CD4-positive, alpha-beta memory T cell (primary cell): ENCODE measurements around the gene DCLK3. TPM values are rescaled to one million over a fixed set of nuclear protein-coding genes. Genes with fewer than 3 reads are reported as not detected.

Source experiments
- CTCF ChIA-PET: fragments of 350-600 bp; sonication (Branson Sonifier 250); formaldehyde crosslinking; loops from one replicate; lab custom pipeline; 2021; ENCODE audit warnings: inconsistent platforms; ENCODE audit not compliant: partially characterized antibody; lab: Charles Lee
- POLR2A ChIA-PET: fragments of 350-600 bp; sonication (Branson Sonifier 250); formaldehyde crosslinking; loops from one replicate; lab custom pipeline; 2021; ENCODE audit not compliant: partially characterized antibody; lab: Charles Lee
- DNase-seq, 5 donors: peaks; one replicate each; pipeline versions ENCODE4 v3.0.0 to v3.0.0-alpha.2; 2020 to 2022; ENCODE audit warnings: mixed read lengths in 1 of 5
- H3K27ac ChIP-seq: one replicate; pipeline ENCODE4 v1.7.0; 2013; ENCODE audit warnings: low read depth, low read length
- H3K27me3 ChIP-seq: 2 replicates; pipeline ENCODE4 v1.7.0; 2013; ENCODE audit warnings: mild to moderate bottlenecking, low read length, moderate library complexity; ENCODE audit not compliant: insufficient read depth
- H3K36me3 ChIP-seq: 2 replicates; pipeline ENCODE4 v1.7.0; 2013; ENCODE audit warnings: mild to moderate bottlenecking, low read length, moderate library complexity; ENCODE audit not compliant: insufficient read depth
- H3K4me1 ChIP-seq: 2 replicates; pipeline ENCODE4 v1.7.0; 2013; ENCODE audit warnings: mild to moderate bottlenecking, low read length, moderate library complexity; ENCODE audit not compliant: insufficient read depth
- H3K4me3 ChIP-seq, 2 donors: one replicate each; pipeline ENCODE4 v1.7.0; 2013; ENCODE audit warnings: low read length in 2 of 2, mild to moderate bottlenecking in 1 of 2
- H3K9me3 ChIP-seq, 2 donors: one replicate each; pipeline ENCODE4 v1.7.0; 2013; ENCODE audit warnings: low read length in 2 of 2, control low read depth in 1 of 2; ENCODE audit not compliant: control insufficient read depth in 1 of 2
- H3K27ac Mint-ChIP-seq, 7 donors: one replicate each; pipeline ENCODE4 v1.8.0; 2020 to 2021; ENCODE audit warnings: mixed read lengths in 7 of 7, mild to moderate bottlenecking in 6 of 7, inconsistent platforms in 3 of 7, moderate library complexity in 3 of 7
- H3K27me3 Mint-ChIP-seq, 2 donors: one replicate each; pipeline ENCODE4 v1.8.0; 2020 to 2021; ENCODE audit warnings: mixed read lengths in 2 of 2
- H3K36me3 Mint-ChIP-seq, 2 donors: one replicate each; pipeline ENCODE4 v1.8.0; 2020 to 2021; ENCODE audit warnings: mixed read lengths in 2 of 2, inconsistent platforms in 1 of 2, mild to moderate bottlenecking in 1 of 2
- H3K4me1 Mint-ChIP-seq, 4 donors: one replicate each; pipeline ENCODE4 v1.8.0; 2020 to 2021; ENCODE audit warnings: mixed read lengths in 4 of 4, mild to moderate bottlenecking in 1 of 4
- H3K4me3 Mint-ChIP-seq, 8 donors: one replicate each; pipeline ENCODE4 v1.8.0; 2020 to 2021; ENCODE audit warnings: mixed read lengths in 8 of 8, mild to moderate bottlenecking in 7 of 8, moderate library complexity in 6 of 8, inconsistent platforms in 3 of 8
- H3K9me3 Mint-ChIP-seq, 8 donors: one replicate each; pipeline ENCODE4 v1.8.0; 2020 to 2021; ENCODE audit warnings: mixed read lengths in 8 of 8, mild to moderate bottlenecking in 5 of 8, inconsistent platforms in 3 of 8, moderate library complexity in 1 of 8
- intact Hi-C: fragments of 100-400 bp; cut with micrococcal nuclease; formaldehyde crosslinking; loops from one replicate; pipeline ENCODE4 v1.15.1; 2023
- polyA plus RNA-seq, 2 donors: library from polyadenylated mRNA; unstranded; fragments of 300-500 nt; fragmentation: Illumina TruSeq; gene quantifications; one replicate each; pipeline ENCODE4 v1.2.3, GENCODE V29; 2021
- total RNA-seq, 2 experiments: library from RNA; stranded (reverse); gene quantifications; one replicate each; pipeline ENCODE4 v1.2.3, GENCODE V29; 2021

The DCLK3 gene
- total and polyA plus RNA-seq, 4 experiments from 2014 or later: not detected

DNA sequence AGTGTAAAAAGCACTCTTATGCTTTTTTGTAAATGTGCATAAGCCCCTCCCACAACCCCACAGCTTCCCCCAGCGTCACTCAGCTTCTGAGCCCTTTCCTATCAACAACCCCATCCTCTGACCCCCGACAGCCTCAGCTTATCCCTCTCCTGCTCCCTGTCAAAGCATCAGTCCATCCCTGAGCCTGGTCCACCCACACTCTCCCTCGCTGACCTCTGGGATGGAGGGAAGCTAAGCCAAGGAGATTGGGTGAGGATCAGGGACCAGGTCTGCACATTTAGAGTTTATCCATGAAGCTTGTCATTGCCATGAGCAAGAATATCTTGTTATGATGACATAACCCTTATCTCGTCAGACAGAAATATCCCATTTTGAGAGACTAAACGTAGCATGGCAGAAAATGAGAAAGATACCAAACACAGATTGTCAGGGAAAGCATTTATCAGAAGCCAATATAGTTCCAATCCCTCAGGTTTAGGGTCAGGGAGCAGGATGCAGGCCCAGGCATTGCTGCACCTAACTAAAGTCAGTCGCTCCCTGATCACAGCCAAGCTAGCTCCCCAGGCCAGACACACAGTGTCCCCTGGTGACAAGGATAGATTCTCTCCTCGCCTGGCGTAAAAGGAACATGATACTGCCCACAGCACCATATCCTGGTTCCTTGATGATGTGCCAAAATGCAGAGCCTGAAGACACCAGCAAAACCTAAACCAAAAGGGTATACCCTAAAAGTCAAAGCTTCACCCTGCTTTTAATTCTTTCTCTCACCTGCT is 66.9 kb downstream of the DCLK3 start:
- no peaks in the 10 kb centered on the region for H3K36me3 ChIP-seq
- H3K27me3 Mint-ChIP-seq: peaks cover 3% of the 10 kb centered on the region in 2 donors
- no peak overlapping the region for H3K27ac Mint-ChIP-seq
- DNase-seq: no peak
- no peak overlapping the region for H3K4me3 ChIP-seq
- H3K27me3 ChIP-seq: no peaks in the 10 kb centered on the region
- no peaks in the 10 kb centered on the region for H3K9me3 ChIP-seq
- H3K36me3 Mint-ChIP-seq: no peaks in the 10 kb centered on the region
- peaks cover 0 to 4% (median 0%) of the 10 kb centered on the region in 4 donors for H3K4me1 Mint-ChIP-seq
- H3K4me1 ChIP-seq: no peaks in the 10 kb centered on the region
- H3K27ac ChIP-seq: no peak overlapping the region
- CTCF ChIA-PET: interaction anchor here (1.2 kb wide), 1 partner anchor 14 kb away, joined by 3 read pairs; no protein-coding TSS in a partner anchor
- POLR2A ChIA-PET: no interaction called here
- H3K9me3 Mint-ChIP-seq: no peaks in the 10 kb centered on the region
- H3K4me3 Mint-ChIP-seq: no peak overlapping the region
- intact Hi-C loops: no loop called here

DNA sequence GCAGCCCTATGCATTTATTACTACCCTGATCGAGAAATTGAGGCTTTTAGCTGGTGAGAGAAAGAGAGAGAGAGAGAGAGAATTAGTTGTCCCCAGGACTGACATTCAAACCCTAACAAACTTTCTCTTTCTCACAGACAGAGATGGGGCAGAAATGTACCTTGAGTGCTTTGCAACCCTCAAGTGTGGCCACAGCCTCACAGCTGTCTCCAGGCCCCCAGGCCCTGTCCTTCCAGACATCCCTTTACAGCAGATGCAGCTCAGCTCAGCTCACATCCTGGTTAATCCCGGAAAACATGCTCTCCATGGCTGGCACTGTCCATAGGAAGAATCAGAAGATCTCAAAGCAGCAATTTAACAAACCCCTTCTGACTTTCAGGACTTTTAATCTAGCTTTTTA is 67.6 kb downstream of the DCLK3 start:
- Histone ChIP-seq H3K4me3 (no peak overlapping the region), H3K4me1 (no peaks in the 10 kb centered on the region), H3K9me3 (no peaks in the 10 kb centered on the region), H3K27me3 (no peaks in the 10 kb centered on the region), H3K36me3 (no peaks in the 10 kb centered on the region), H3K27ac (no peak overlapping the region)
- CTCF ChIA-PET: interaction anchor here (1.2 kb wide), 1 partner anchor 13 kb away, joined by 3 read pairs; no protein-coding TSS in a partner anchor
- Mint-ChIP-seq H3K4me3 (no peak overlapping the region), H3K4me1 (peaks cover 0 to 4% (median 0%) of the 10 kb centered on the region in 4 donors), H3K27ac (no peak overlapping the region), H3K36me3 (no peaks in the 10 kb centered on the region), H3K9me3 (no peaks in the 10 kb centered on the region), H3K27me3 (peaks cover 3% of the 10 kb centered on the region in 2 donors)
- DNase-seq: no peak
- intact Hi-C loops: no loop called here
- POLR2A ChIA-PET: no interaction called here

DNA sequence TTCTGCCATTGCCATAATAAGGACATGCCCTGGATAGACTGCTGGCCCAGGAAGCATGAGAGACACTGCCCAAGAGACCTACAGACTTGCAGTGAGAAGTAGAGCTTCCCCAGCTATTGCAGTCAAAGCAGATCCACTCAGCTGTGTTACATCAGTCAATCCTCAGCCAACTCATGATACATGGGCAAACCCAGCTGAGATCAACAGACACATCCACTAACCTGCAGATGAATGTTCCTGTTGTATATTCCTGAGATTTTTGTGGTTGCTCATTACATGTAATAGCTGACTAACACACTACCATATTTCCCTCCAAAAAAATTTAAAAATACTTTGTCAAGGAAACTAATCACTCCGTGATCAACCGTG is 68.6 kb downstream of the DCLK3 start:
- Mint-ChIP-seq H3K4me1 (peaks cover 0 to 4% (median 0%) of the 10 kb centered on the region in 4 donors), H3K27me3 (peaks cover 1 to 6% of the 10 kb centered on the region in 2 donors)
- CTCF ChIA-PET: no interaction called here

DNA sequence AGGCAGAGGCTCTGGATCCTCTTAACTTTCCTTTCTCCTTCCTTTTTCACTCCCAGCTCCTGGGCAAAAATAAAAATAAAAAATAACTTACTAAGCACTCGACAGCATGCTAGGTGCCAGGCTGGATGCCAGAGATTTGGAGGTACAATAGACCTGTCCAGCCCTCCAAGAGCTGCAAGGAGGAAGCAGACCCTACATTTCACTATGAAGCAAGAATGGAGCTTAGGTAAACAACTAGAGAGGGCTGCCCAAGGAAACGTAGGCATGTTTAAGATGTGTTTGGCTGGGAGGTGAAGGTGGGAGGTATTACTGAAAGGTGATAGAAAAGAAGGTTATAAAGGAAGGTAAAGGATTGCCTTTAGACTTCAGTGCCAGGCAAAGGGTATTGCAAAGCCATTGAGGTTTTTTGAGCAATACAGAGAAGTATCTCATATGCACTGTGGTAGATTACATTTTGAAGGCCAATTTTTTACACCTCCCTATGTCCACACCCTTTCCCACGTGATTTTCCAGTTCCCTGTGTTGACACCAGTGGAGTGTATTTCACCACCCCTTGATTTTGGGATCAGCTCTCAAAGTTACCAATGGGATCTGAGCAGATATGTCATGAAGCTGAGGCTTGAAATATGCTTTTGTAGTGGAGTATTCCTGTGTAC is 69.1 kb downstream of the DCLK3 start:
- H3K4me3 ChIP-seq: no peak overlapping the region
- H3K4me1 Mint-ChIP-seq: peaks cover 0 to 4% (median 0%) of the 10 kb centered on the region in 4 donors
- no peaks in the 10 kb centered on the region for H3K9me3 ChIP-seq
- no peaks in the 10 kb centered on the region for H3K36me3 Mint-ChIP-seq
- no peaks in the 10 kb centered on the region for H3K27me3 ChIP-seq
- intact Hi-C loops: no loop called here
- H3K27me3 Mint-ChIP-seq: peaks cover 4 to 6% of the 10 kb centered on the region in 2 donors
- DNase-seq: no peak
- no peak overlapping the region for H3K27ac ChIP-seq
- no peaks in the 10 kb centered on the region for H3K4me1 ChIP-seq
- ChIA-PET POLR2A (no interaction called here), CTCF (interaction anchor here (0.7 kb wide), 1 partner anchor 9 kb away, joined by 3 read pairs; no protein-coding TSS in a partner anchor)
- H3K4me3 Mint-ChIP-seq: no peak overlapping the region
- no peaks in the 10 kb centered on the region for H3K9me3 Mint-ChIP-seq
- H3K27ac Mint-ChIP-seq: no peak overlapping the region
- no peaks in the 10 kb centered on the region for H3K36me3 ChIP-seq

More for the DNA sequence above, 68.6 kb downstream of the DCLK3 start:
- intact Hi-C loops: no loop called here
- Histone ChIP-seq H3K9me3 (no peaks in the 10 kb centered on the region), H3K27me3 (no peaks in the 10 kb centered on the region), H3K4me3 (no peak overlapping the region), H3K27ac (no peak overlapping the region), H3K36me3 (no peaks in the 10 kb centered on the region), H3K4me1 (no peaks in the 10 kb centered on the region)
- POLR2A ChIA-PET: no interaction called here
- no peak overlapping the region for H3K27ac Mint-ChIP-seq
- H3K4me3 Mint-ChIP-seq: no peak overlapping the region
- H3K36me3 Mint-ChIP-seq: no peaks in the 10 kb centered on the region
- no peaks in the 10 kb centered on the region for H3K9me3 Mint-ChIP-seq
- DNase-seq: no peak

DNA sequence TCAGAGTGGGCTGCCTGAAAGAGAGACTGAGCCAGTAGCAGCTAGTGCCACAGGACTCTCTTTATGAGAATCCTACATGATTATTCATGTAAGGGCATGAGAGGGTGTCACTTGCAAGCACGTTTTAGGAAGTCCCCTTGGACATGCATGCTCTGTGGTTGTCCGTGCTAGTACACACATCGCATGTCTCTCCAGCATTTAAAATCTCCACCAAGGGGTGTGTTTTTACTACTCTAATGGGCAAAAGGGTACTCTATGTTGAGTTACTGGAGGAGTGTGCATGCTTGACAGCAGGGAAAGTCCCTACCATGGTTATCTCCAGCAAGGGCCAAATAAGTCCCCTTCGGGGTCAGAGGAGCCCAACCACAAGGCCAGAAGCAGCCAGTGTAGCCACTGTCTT is 70.7 kb downstream of the DCLK3 start:
- peaks cover 0 to 4% (median 0%) of the 10 kb centered on the region in 4 donors for H3K4me1 Mint-ChIP-seq
- H3K4me3 Mint-ChIP-seq: no peak overlapping the region
- H3K27me3 ChIP-seq: no peaks in the 10 kb centered on the region
- ChIA-PET CTCF (no interaction called here), POLR2A (no interaction called here)
- H3K36me3 ChIP-seq: no peaks in the 10 kb centered on the region
- no peaks in the 10 kb centered on the region for H3K4me1 ChIP-seq
- no peak overlapping the region for H3K27ac Mint-ChIP-seq
- H3K36me3 Mint-ChIP-seq: no peaks in the 10 kb centered on the region
- H3K27me3 Mint-ChIP-seq: peaks cover 4 to 6% of the 10 kb centered on the region in 2 donors
- no peak overlapping the region for H3K4me3 ChIP-seq
- DNase-seq: no peak
- H3K9me3 Mint-ChIP-seq: peaks cover 0 to 1% (median 0%) of the 10 kb centered on the region in 8 donors
- no peaks in the 10 kb centered on the region for H3K9me3 ChIP-seq
- H3K27ac ChIP-seq: no peak overlapping the region
- intact Hi-C loops: no loop called here

DNA sequence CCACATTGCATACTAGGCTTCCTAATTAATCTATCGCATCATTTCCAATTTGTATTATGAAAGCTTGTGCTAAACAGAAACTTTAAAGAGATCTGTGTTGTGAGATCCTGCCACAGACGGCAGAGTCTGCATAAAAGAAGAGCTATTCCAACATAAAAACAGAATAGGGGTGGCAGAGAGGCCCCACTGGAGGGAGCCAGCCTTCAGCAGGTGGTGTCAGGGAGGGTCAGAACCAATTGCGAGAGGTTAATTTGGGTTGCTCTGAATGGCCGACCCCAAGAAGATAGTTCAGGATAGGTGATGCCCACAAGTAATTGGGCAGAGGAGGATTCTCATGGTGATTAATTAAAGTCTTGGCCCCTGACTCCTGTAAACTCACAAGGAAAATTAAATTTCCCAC is 74.8 kb downstream of the DCLK3 start:
- Mint-ChIP-seq H3K4me3 (no peak overlapping the region), H3K27ac (no peak overlapping the region), H3K4me1 (no peaks in the 10 kb centered on the region), H3K27me3 (peaks cover 4 to 6% of the 10 kb centered on the region in 2 donors), H3K36me3 (no peaks in the 10 kb centered on the region), H3K9me3 (peaks cover 0 to 1% (median 0%) of the 10 kb centered on the region in 8 donors)
- no peaks in the 10 kb centered on the region for H3K9me3 ChIP-seq
- ChIA-PET POLR2A (no interaction called here), CTCF (no interaction called here)
- H3K36me3 ChIP-seq: no peaks in the 10 kb centered on the region
- H3K4me1 ChIP-seq: no peaks in the 10 kb centered on the region
- H3K4me3 ChIP-seq: no peak overlapping the region
- no peak overlapping the region for H3K27ac ChIP-seq
- DNase-seq: no peak
- H3K27me3 ChIP-seq: no peaks in the 10 kb centered on the region
- intact Hi-C loops: no loop called here

DNA sequence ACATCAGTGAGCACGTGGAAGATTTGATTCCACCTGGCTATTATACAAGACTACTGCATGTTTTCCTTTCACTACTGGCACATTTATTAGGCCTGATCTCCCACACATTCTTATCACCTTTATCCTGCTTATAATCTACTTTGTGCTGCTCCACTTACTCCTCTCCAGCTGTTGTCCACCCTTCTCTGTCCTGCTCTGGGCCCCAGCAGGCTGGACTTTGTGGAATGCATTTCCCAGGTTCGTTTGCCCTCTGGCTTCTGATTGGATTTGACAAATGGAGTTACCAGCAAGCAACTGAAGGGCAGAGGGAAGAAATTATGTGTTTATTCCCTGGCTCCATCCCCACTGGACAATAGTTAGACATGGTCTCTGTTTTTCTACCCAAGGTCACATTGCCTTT is 75.5 kb downstream of the DCLK3 start:
- Histone ChIP-seq H3K9me3 (no peaks in the 10 kb centered on the region), H3K36me3 (no peaks in the 10 kb centered on the region), H3K27me3 (no peaks in the 10 kb centered on the region), H3K4me1 (no peaks in the 10 kb centered on the region), H3K27ac (no peak overlapping the region), H3K4me3 (no peak overlapping the region)
- CTCF ChIA-PET: no interaction called here
- Mint-ChIP-seq H3K27ac (no peak overlapping the region), H3K9me3 (peaks cover 0 to 1% (median 0%) of the 10 kb centered on the region in 8 donors), H3K36me3 (no peaks in the 10 kb centered on the region), H3K4me1 (no peaks in the 10 kb centered on the region), H3K27me3 (peaks cover 4 to 5% of the 10 kb centered on the region in 2 donors), H3K4me3 (no peak overlapping the region)
- POLR2A ChIA-PET: no interaction called here
- intact Hi-C loops: no loop called here
- DNase-seq: no peak
